ENCODE results near the gene ERRFI1.
"Not testable (repeated sequence)": the region's sequence is repeated elsewhere in the genome, so short reads cannot be mapped to it uniquely, and the experiment has no call there.

Gene ERRFI1

GRCh38 chr1:8055973-8056372 lies 29.9 kb upstream of the ERRFI1 start:
- Histone ChIP-seq H3K27me3 (ENCODE audit: insufficient read depth, low read length) (no peaks in the 10 kb centered on the region), H3K4me1 (ENCODE audit: insufficient read depth, low read length) (no peaks in the 10 kb centered on the region), H2AFZ (ENCODE audit: low read depth, low read length) (no peak overlapping the region), H3K36me3 (ENCODE audit: insufficient read depth, low read length) (no peaks in the 10 kb centered on the region), H3K4me3 (ENCODE audit: low read length) (no peak overlapping the region), H3K9me3 (ENCODE audit: low read length) (no peaks in the 10 kb centered on the region)

- H3K4me1 ChIP-seq (ENCODE audit: insufficient read depth, low read length): no peaks in the 10 kb centered on the region
- no peaks in the 10 kb centered on the region for H3K36me3 ChIP-seq (ENCODE audit: insufficient read depth, low read length)
- H3K9me3 ChIP-seq (ENCODE audit: low read length): no peaks in the 10 kb centered on the region
- no peak overlapping the region for H2AFZ ChIP-seq (ENCODE audit: low read depth, low read length)
- H3K4me3 ChIP-seq (ENCODE audit: low read length): no peak overlapping the region
- H3K27me3 ChIP-seq (ENCODE audit: insufficient read depth, low read length): no peaks in the 10 kb centered on the region
These were observed 27.9 kb upstream of the ERRFI1 start for GRCh38 chr1:8053878-8054567.

- Histone ChIP-seq H3K9me3 (ENCODE audit: low read length) (no peaks in the 10 kb centered on the region), H3K4me3 (ENCODE audit: low read length) (no peak overlapping the region), H2AFZ (ENCODE audit: low read depth, low read length) (no peak overlapping the region), H3K4me1 (ENCODE audit: insufficient read depth, low read length) (no peaks in the 10 kb centered on the region), H3K36me3 (ENCODE audit: insufficient read depth, low read length) (no peaks in the 10 kb centered on the region), H3K27me3 (ENCODE audit: insufficient read depth, low read length) (no peaks in the 10 kb centered on the region)
These were observed 25.5 kb upstream of the ERRFI1 start for GRCh38 chr1:8051650-8052049.

GRCh38 chr1:8049229-8049628 lies 23.1 kb upstream of the ERRFI1 start:
- H3K36me3 ChIP-seq (ENCODE audit: insufficient read depth, low read length): not testable (repeated sequence)

GRCh38 chr1:8047686-8048445 lies 21.8 kb upstream of the ERRFI1 start:
- peaks cover 2% of the 10 kb centered on the region for H3K9me3 ChIP-seq (ENCODE audit: low read length)
- no peaks in the 10 kb centered on the region for H3K27me3 ChIP-seq (ENCODE audit: insufficient read depth, low read length)
- no peak overlapping the region for H3K4me3 ChIP-seq (ENCODE audit: low read length)
- H2AFZ ChIP-seq (ENCODE audit: low read depth, low read length): no peak overlapping the region
- H3K36me3 ChIP-seq (ENCODE audit: insufficient read depth, low read length): no peaks in the 10 kb centered on the region
- no peaks in the 10 kb centered on the region for H3K4me1 ChIP-seq (ENCODE audit: insufficient read depth, low read length)

More at GRCh38 chr1:8049229-8049628, 23.1 kb upstream of the ERRFI1 start:
- not testable (repeated sequence) for H3K4me1 ChIP-seq (ENCODE audit: insufficient read depth, low read length); H3K27me3 ChIP-seq (ENCODE audit: insufficient read depth, low read length); H3K9me3 ChIP-seq (ENCODE audit: low read length); H3K4me3 ChIP-seq (ENCODE audit: low read length); H2AFZ ChIP-seq (ENCODE audit: low read depth, low read length)

- H3K4me1 ChIP-seq (ENCODE audit: insufficient read depth, low read length): no peaks in the 10 kb centered on the region
- no peak overlapping the region for H2AFZ ChIP-seq (ENCODE audit: low read depth, low read length)
- H3K4me3 ChIP-seq (ENCODE audit: low read length): no peak overlapping the region
- H3K36me3 ChIP-seq (ENCODE audit: insufficient read depth, low read length): no peaks in the 10 kb centered on the region
- H3K27me3 ChIP-seq (ENCODE audit: insufficient read depth, low read length): no peaks in the 10 kb centered on the region
- peaks cover 2% of the 10 kb centered on the region for H3K9me3 ChIP-seq (ENCODE audit: low read length)
These were observed 21.0 kb upstream of the ERRFI1 start for GRCh38 chr1:8047112-8047511.

DNA sequence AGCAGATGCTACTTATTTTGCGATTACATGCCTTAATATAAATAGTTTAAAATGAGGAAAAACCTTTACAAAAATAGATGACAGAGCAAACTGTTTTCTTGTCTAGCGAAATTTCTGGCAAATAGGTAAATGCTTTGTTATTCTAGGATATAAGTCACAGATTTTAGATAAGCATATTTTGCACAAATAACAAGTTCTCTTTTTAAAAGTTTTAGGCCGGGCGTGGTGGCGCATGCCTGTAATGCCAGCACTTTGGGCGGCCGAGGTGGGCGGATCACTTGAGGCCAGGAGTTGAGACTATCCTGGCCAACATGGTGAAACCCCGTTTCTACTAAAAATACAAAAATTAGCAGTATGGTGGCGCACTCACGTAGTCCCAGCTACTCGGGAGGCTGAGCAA lies 20.3 kb upstream of the ERRFI1 start:
- H3K4me1 ChIP-seq (ENCODE audit: insufficient read depth, low read length): no peaks in the 10 kb centered on the region
- no peak overlapping the region for H3K4me3 ChIP-seq (ENCODE audit: low read length)
- H2AFZ ChIP-seq (ENCODE audit: low read depth, low read length): no peak overlapping the region
- peaks cover 2% of the 10 kb centered on the region for H3K9me3 ChIP-seq (ENCODE audit: low read length)
- no peaks in the 10 kb centered on the region for H3K27me3 ChIP-seq (ENCODE audit: insufficient read depth, low read length)
- H3K36me3 ChIP-seq (ENCODE audit: insufficient read depth, low read length): no peaks in the 10 kb centered on the region

GRCh38 chr1:8043621-8044020 lies 17.5 kb upstream of the ERRFI1 start:
- H2AFZ ChIP-seq (ENCODE audit: low read depth, low read length): no peak overlapping the region
- H3K27me3 ChIP-seq (ENCODE audit: insufficient read depth, low read length): no peaks in the 10 kb centered on the region
- H3K9me3 ChIP-seq (ENCODE audit: low read length): peaks cover 2% of the 10 kb centered on the region
- H3K4me1 ChIP-seq (ENCODE audit: insufficient read depth, low read length): no peaks in the 10 kb centered on the region
- no peaks in the 10 kb centered on the region for H3K36me3 ChIP-seq (ENCODE audit: insufficient read depth, low read length)
- no peak overlapping the region for H3K4me3 ChIP-seq (ENCODE audit: low read length)

DNA sequence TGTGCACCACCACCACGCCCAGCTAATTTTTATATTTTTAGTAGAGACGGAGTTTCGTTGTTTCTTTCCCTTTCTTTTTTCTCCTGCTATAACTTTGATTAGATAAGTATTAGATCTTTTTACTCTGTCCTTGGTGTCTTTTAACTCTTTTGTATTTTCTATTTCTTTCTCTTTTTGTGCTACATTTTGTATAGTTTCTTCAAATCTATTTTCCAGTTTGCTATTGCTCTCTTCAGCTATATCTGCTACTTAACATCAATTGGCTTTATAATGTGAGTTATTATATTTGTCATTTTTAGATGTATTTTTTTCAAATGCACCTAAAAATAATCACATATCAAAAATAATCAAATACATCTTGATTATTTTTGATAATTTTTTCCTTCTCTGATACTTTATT lies 16.0 kb upstream of the ERRFI1 start:
- no peaks in the 10 kb centered on the region for H3K36me3 ChIP-seq (ENCODE audit: insufficient read depth, low read length)
- H2AFZ ChIP-seq (ENCODE audit: low read depth, low read length): no peak overlapping the region
- H3K27me3 ChIP-seq (ENCODE audit: insufficient read depth, low read length): no peaks in the 10 kb centered on the region
- H3K9me3 ChIP-seq (ENCODE audit: low read length): peaks cover 2% of the 10 kb centered on the region
- no peak overlapping the region for H3K4me3 ChIP-seq (ENCODE audit: low read length)
- no peaks in the 10 kb centered on the region for H3K4me1 ChIP-seq (ENCODE audit: insufficient read depth, low read length)

DNA sequence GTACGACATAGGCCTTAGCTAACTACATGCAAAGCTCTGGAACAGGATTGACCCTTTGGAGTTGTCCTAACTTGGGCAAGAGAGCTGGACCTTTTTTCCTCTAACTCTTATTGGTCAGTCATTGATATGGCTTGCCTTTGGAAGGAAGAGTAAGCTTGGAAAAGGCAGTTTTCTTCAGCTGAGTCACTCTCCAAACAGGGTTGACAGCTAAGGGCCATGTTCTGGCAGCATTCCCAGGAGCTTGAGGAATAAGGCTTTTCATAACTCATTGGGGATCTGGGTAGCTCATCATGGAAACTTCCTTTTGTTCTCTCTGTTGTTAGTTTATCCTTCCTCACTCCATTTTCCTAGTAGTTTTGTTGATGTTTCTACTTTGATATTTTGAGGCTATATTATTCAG lies 14.5 kb upstream of the ERRFI1 start:
- Histone ChIP-seq H3K27me3 (ENCODE audit: insufficient read depth, low read length) (no peaks in the 10 kb centered on the region), H3K4me3 (ENCODE audit: low read length) (no peak overlapping the region), H2AFZ (ENCODE audit: low read depth, low read length) (no peak overlapping the region), H3K9me3 (ENCODE audit: low read length) (peaks cover 2% of the 10 kb centered on the region), H3K4me1 (ENCODE audit: insufficient read depth, low read length) (no peaks in the 10 kb centered on the region), H3K36me3 (ENCODE audit: insufficient read depth, low read length) (no peaks in the 10 kb centered on the region)

DNA sequence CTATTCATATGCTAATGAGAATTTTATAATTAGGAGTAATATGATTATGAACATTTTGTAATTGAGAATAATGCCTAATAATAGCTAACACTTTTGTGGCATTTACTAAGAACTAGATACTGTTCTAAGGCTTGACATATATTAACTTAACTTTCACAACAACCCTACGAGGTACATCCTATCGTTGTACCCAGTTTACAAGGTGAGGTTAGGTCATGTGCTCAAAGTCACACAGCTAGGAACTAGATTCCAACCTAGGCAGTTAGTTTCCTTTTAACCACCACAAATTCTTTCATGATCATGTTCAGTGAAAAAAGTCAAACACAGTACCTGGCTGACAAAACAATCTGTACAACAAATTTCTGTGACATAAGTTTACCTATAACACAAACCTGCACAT lies 13.0 kb upstream of the ERRFI1 start:
- no peaks in the 10 kb centered on the region for H3K27me3 ChIP-seq (ENCODE audit: insufficient read depth, low read length)
- no peaks in the 10 kb centered on the region for H3K4me1 ChIP-seq (ENCODE audit: insufficient read depth, low read length)
- no peaks in the 10 kb centered on the region for H3K36me3 ChIP-seq (ENCODE audit: insufficient read depth, low read length)
- no peak overlapping the region for H3K4me3 ChIP-seq (ENCODE audit: low read length)
- no peaks in the 10 kb centered on the region for H3K9me3 ChIP-seq (ENCODE audit: low read length)
- no peak overlapping the region for H2AFZ ChIP-seq (ENCODE audit: low read depth, low read length)

GRCh38 chr1:8035289-8035688 lies 9.2 kb upstream of the ERRFI1 start:
- H3K4me1 ChIP-seq (ENCODE audit: insufficient read depth, low read length): no peaks in the 10 kb centered on the region
- no peaks in the 10 kb centered on the region for H3K9me3 ChIP-seq (ENCODE audit: low read length)
- no peak overlapping the region for H2AFZ ChIP-seq (ENCODE audit: low read depth, low read length)
- no peaks in the 10 kb centered on the region for H3K27me3 ChIP-seq (ENCODE audit: insufficient read depth, low read length)
- H3K4me3 ChIP-seq (ENCODE audit: low read length): no peak overlapping the region
- H3K36me3 ChIP-seq (ENCODE audit: insufficient read depth, low read length): no peaks in the 10 kb centered on the region

- Histone ChIP-seq H3K9me3 (ENCODE audit: low read length) (no peaks in the 10 kb centered on the region), H2AFZ (ENCODE audit: low read depth, low read length) (no peak overlapping the region), H3K36me3 (ENCODE audit: insufficient read depth, low read length) (no peaks in the 10 kb centered on the region), H3K4me1 (ENCODE audit: insufficient read depth, low read length) (peaks cover under 1% of the 10 kb centered on the region), H3K4me3 (ENCODE audit: low read length) (no peak overlapping the region), H3K27me3 (ENCODE audit: insufficient read depth, low read length) (no peaks in the 10 kb centered on the region)
These were observed 7.2 kb upstream of the ERRFI1 start for GRCh38 chr1:8033322-8033721.
